Panc1 (cell line): ENCODE results near the gene TRAPPC6A. TPM values are rescaled to one million over a fixed set of nuclear protein-coding genes. Genes with fewer than 3 reads are reported as not detected.
A peak's percentile ranks its signal among the peaks of the same experiment; 100 is the strongest.

ENCODE experiments used
- ATAC-seq: fragments of 200-7000 bp; cut with Tn5 transposase; 2 replicates; pipeline ENCODE4 v1.9.1; 2020; ENCODE audit warnings: mild to moderate bottlenecking, moderate library complexity
- BruUV-seq: library from RNA; stranded (reverse); fragments of 400-500 nt; replicated peaks from 2 replicates; lab custom pipeline; 2021; lab: Mats Ljungman, UMichigan
- CTCF ChIA-PET: fragments of 300-600 bp; sonication (Branson Sonifier 250); formaldehyde crosslinking; loops from one replicate; lab custom pipeline; 2022; ENCODE audit warnings: antibody characterized with exemption; lab: Charles Lee
- POLR2A ChIA-PET: fragments of 300-600 bp; sonication (Branson Sonifier 250); formaldehyde crosslinking; loops from one replicate; lab custom pipeline; 2022; ENCODE audit warnings: antibody characterized with exemption; lab: Charles Lee
- DNase-seq: peaks from one replicate; pipeline ENCODE4 v3.0.0-alpha.2; 2010; ENCODE audit warnings: low read depth, low spot score
- H3K27ac ChIP-seq: 2 replicates; pipeline ENCODE4 v1.5.1; 2011; ENCODE audit warnings: mild to moderate bottlenecking, low read length, inconsistent platforms
- H3K27me3 ChIP-seq: fragments of 200-500 bp; sonication (Bioruptor generic); 2 replicates; pipeline ENCODE4 v1.6.0; 2014; ENCODE audit warnings: low read length, inconsistent platforms; ENCODE audit not compliant: control insufficient read depth, insufficient read depth
- H3K36me3 ChIP-seq: fragments of 200-500 bp; sonication (Bioruptor generic); 2 replicates; pipeline ENCODE4 v1.5.1; 2014; ENCODE audit warnings: inconsistent platforms, mild to moderate bottlenecking, low read length, moderate library complexity; ENCODE audit not compliant: control insufficient read depth, insufficient read depth
- H3K4me1 ChIP-seq: 2 replicates; pipeline ENCODE4 v1.5.1; 2011; ENCODE audit warnings: inconsistent platforms, mild to moderate bottlenecking, low read length, moderate library complexity; ENCODE audit not compliant: control insufficient read depth, insufficient read depth
- H3K4me3 ChIP-seq, 2 experiments: 2 replicates each; pipeline ENCODE4 v1.5.1; 2011 to 2012; ENCODE audit warnings: low read depth in 2 of 2, low read length in 2 of 2, mild to moderate bottlenecking in 2 of 2, inconsistent platforms in 1 of 2, moderate library complexity in 1 of 2
- H3K9me3 ChIP-seq: fragments of 200-500 bp; sonication (Bioruptor generic); 2 replicates; pipeline ENCODE4 v1.5.1; 2014; ENCODE audit warnings: low read depth, mild to moderate bottlenecking, inconsistent platforms, low read length, moderate library complexity; ENCODE audit not compliant: control insufficient read depth, insufficient read depth
- CTCF ChIP-seq: fragments of 450-650 bp; IDR thresholded peaks from 2 replicates; pipeline ENCODE4 v1.5.1; 2017; ENCODE audit warnings: mild to moderate bottlenecking
- POLR2AphosphoS5 ChIP-seq: IDR thresholded peaks from 2 replicates; pipeline ENCODE4 v1.6.1; 2012; ENCODE audit warnings: mild to moderate bottlenecking, low read depth, low read length, moderate library complexity
- REST ChIP-seq, 2 experiments: IDR thresholded peaks; 2 replicates each; pipeline ENCODE4 v1.6.1; 2011 to 2012; ENCODE audit warnings: low read depth in 2 of 2, control low read depth in 1 of 2, low read length in 1 of 2, mild to moderate bottlenecking in 1 of 2, moderate library complexity in 1 of 2; ENCODE audit not compliant: insufficient read depth in 1 of 2
- SIN3A ChIP-seq: IDR thresholded peaks from 2 replicates; pipeline ENCODE4 v1.6.1; 2012; ENCODE audit warnings: low read depth, mild to moderate bottlenecking, low read length, moderate library complexity, borderline replicate concordance; ENCODE audit not compliant: insufficient read depth
- TCF7L2 ChIP-seq: IDR thresholded peaks from 2 replicates; pipeline ENCODE4 v1.6.1; 2011; ENCODE audit warnings: mild to moderate bottlenecking, low read depth, low read length, inconsistent platforms
- in situ Hi-C: cut with HindIII; loops from 2 replicates; pipeline ENCODE4 v1.10.0; 2016; ENCODE audit warnings: low sequenced_read_pairs, low pct_unique_long_range_greater_than_20kb
- intact Hi-C: fragments of 100-400 bp; cut with micrococcal nuclease; formaldehyde crosslinking; loops from one replicate; pipeline ENCODE4 v1.10.0; 2022; ENCODE audit not compliant: unreplicated experiment
- total RNA-seq: library from RNA; stranded (reverse); gene quantifications from one replicate; pipeline ENCODE4 v1.2.1, GENCODE V29; 2021; ENCODE audit not compliant: unreplicated experiment

TRAPPC6A gene
- total RNA-seq, 1 experiment from 2014 or later, result 24.7 TPM

DNA sequence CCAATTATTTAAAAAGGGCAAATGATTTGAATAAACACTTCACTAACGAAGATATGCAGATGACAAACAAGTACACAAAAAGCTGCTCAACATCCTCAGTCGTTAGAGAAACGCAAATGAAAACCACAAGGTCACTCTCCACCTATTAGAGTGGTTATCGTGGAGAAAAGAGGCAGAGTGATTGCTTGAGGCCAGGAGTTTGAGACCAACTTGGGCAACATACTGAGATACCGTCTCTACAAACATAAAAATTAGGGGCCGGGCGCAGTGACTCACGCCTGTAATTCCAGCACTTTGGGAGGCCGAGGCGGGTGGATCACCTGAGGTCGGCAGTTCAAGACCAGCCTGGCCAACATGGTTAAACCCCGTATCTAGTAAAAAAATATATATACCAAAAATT is 27.8 kb upstream of the TRAPPC6A start:
- CTCF ChIA-PET, result no interaction called here
- BruUV-seq, result no TSS peak
- Histone ChIP-seq H3K4me3 (no peak overlapping the region), H3K4me1 (no peaks in the 10 kb centered on the region), H3K27me3 (no peaks in the 10 kb centered on the region), H3K9me3 (no peaks in the 10 kb centered on the region), H3K36me3 (no peaks in the 10 kb centered on the region), H3K27ac (no peak overlapping the region)
- in situ Hi-C loops, result no loop called here
- DNase-seq (no peak), ATAC-seq (no peak)
- intact Hi-C loops, result loop anchor here (10.0 kb wide), 1 partner anchor 129 kb away; no protein-coding TSS in a partner anchor
- POLR2A ChIA-PET, result no interaction called here
- no peak for TF ChIP-seq SIN3A
- TF ChIP-seq POLR2AphosphoS5, result no peak
- no peak for TF ChIP-seq TCF7L2
- TF ChIP-seq CTCF, result no peak
- TF ChIP-seq REST (IDR thresholded peaks at IDR 0.05; ENCODE audit: insufficient read depth in 1 of 2, low read depth in 2 of 2, low read length in 1 of 2), result no peak

GRCh38 chr19:45202637-45203036 is 24.6 kb upstream of the TRAPPC6A start:
- DNase-seq (no peak), ATAC-seq (no peak)
- in situ Hi-C loops (no loop called here), intact Hi-C loops (loop anchor here (10.0 kb wide), 1 partner anchor 132 kb away; no protein-coding TSS in a partner anchor)
- Histone ChIP-seq H3K4me3 (no peak overlapping the region), H3K27me3 (no peaks in the 10 kb centered on the region), H3K4me1 (no peaks in the 10 kb centered on the region), H3K9me3 (no peaks in the 10 kb centered on the region), H3K27ac (no peak overlapping the region), H3K36me3 (no peaks in the 10 kb centered on the region)
- POLR2A ChIA-PET, result interaction anchor here (0.6 kb wide), 2 partner anchors 9 to 48 kb away, joined by 6 to 9 read pairs; no protein-coding TSS in a partner anchor
- BruUV-seq, result no TSS peak
- no peak for TF ChIP-seq TCF7L2
- CTCF ChIA-PET, result no interaction called here

GRCh38 chr19:45200568-45200967 is 22.5 kb upstream of the TRAPPC6A start:
- CTCF ChIA-PET, result interaction anchor here (0.6 kb wide), 2 partner anchors 18 to 206 kb away, joined by 3 read pairs; no protein-coding TSS in a partner anchor
- Histone ChIP-seq H3K4me3 (no peak overlapping the region), H3K27ac (no peak overlapping the region), H3K36me3 (no peaks in the 10 kb centered on the region), H3K27me3 (no peaks in the 10 kb centered on the region), H3K4me1 (no peaks in the 10 kb centered on the region), H3K9me3 (no peaks in the 10 kb centered on the region)
- peak; percentile 66; the same call in 1 of the 2 replicates for ATAC-seq
- no TSS peak for BruUV-seq
- intact Hi-C loops, result loop anchor here (10.0 kb wide), 1 partner anchor 134 kb away; no protein-coding TSS in a partner anchor
- TF ChIP-seq POLR2AphosphoS5, result no peak
- TF ChIP-seq CTCF, result no peak
- TF ChIP-seq SIN3A, result no peak
- no peak for TF ChIP-seq TCF7L2
- no peak for TF ChIP-seq REST (IDR thresholded peaks at IDR 0.05; ENCODE audit: insufficient read depth in 1 of 2, low read depth in 2 of 2, low read length in 1 of 2)
- POLR2A ChIA-PET, result interaction anchor here (0.5 kb wide), 1 partner anchor 585 kb away, joined by 7 read pairs; no protein-coding TSS in a partner anchor
- in situ Hi-C loops, result no loop called here
- DNase-seq, result no peak
